Measurements from ENCODE around the gene EPC1.

The EPC1 gene

DNA sequence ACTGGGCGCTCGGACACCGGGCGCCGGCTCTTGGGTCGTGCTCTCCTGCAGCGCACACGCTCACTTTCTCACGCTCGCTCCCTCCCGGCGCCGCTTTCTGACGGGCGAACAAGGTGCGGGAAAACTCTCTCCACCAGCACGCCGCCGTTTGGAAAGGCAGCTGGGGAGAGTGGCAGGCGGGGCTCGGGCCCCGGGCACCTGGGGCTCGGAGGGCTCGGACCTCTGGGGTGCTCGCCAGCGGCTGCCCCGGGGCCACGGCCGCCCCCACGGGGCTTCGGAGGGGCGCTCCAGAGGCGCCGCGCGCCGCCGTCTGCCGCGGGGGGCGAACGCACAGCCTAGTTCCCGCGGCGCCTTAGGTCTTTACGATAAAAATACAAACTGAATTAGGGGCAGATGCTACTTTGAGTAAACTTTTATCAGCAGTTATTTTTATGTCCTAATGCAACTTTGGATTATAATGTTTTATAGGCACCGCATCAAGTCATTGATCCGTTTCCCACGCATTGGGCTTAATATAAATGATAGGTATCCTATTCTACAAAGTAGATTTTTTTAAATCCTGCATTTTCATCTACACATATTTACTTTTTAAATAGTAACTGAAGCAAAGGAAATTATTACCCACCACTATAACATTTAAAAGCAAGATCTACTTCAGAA is 535 bp upstream of the EPC1 start:
- Histone ChIP-seq H3K4me3 (ENCODE audit: low read depth, low read length, poor library complexity, severe bottlenecking) (peak overlapping the region; percentile 92), H3K9me2 (ENCODE audit: low read depth, low read length) (no peaks in the 10 kb centered on the region), H3K36me3 (ENCODE audit: insufficient read depth, low read length) (peaks cover 27% of the 10 kb centered on the region), H3F3A (ENCODE audit: insufficient read depth, low read length) (0 out of 2 replicates have a peak, but pooled peaks cover 3% of the 10 kb centered on the region), H4K20me1 (ENCODE audit: insufficient read depth, low read length) (no peaks in the 10 kb centered on the region), H3K9me3 (ENCODE audit: low read length) (no peaks in the 10 kb centered on the region), H2AFZ (ENCODE audit: low read length) (no peak overlapping the region), H3K9ac (ENCODE audit: low read length) (peak overlapping the region; percentile 100), H3K27ac (ENCODE audit: low read depth, low read length, poor library complexity, severe bottlenecking) (peak overlapping the region; percentile 49), H3K27me3 (ENCODE audit: insufficient read depth, low read length) (no peaks in the 10 kb centered on the region), H3K4me1 (ENCODE audit: insufficient read depth, low read length, severe bottlenecking) (peaks cover 65% of the 10 kb centered on the region), H3K4me2 (ENCODE audit: low read length) (peak overlapping the region; percentile 74), H3K79me2 (ENCODE audit: insufficient read depth, low read length) (peaks cover 36% of the 10 kb centered on the region)
- TF ChIP-seq, protein P1, sequence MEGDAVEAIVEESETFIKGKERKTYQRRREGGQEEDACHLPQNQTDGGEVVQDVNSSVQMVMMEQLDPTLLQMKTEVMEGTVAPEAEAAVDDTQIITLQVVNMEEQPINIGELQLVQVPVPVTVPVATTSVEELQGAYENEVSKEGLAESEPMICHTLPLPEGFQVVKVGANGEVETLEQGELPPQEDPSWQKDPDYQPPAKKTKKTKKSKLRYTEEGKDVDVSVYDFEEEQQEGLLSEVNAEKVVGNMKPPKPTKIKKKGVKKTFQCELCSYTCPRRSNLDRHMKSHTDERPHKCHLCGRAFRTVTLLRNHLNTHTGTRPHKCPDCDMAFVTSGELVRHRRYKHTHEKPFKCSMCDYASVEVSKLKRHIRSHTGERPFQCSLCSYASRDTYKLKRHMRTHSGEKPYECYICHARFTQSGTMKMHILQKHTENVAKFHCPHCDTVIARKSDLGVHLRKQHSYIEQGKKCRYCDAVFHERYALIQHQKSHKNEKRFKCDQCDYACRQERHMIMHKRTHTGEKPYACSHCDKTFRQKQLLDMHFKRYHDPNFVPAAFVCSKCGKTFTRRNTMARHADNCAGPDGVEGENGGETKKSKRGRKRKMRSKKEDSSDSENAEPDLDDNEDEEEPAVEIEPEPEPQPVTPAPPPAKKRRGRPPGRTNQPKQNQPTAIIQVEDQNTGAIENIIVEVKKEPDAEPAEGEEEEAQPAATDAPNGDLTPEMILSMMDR (IDR thresholded peaks at IDR 0.05; ENCODE audit: low read length) = no peak; the same call in 1 of the 2 replicates
- no peak for TF ChIP-seq EZH2 (IDR thresholded peaks at IDR 0.05; ENCODE audit: borderline replicate concordance, low read length)

DNA sequence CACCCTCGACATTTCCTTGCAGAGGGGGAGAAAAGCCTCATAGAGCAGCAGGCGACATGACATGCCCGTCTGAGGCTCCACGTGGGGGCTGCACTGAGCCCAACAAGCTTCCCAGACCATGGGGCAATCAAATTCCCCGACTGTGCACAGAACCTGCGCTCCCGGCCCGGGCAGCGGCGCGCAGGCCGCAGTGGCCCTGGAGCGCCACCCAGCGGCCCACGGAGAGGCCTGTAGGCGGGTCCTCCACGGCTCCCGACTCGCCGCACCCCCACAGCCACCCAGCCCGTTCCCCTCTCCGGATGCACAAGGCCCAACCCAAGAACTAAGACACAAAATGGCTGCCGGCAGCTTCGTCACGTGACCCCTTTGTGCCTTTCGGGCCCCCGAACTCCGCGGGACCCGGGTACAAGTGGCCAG is 816 bp downstream of the EPC1 start:
- Histone ChIP-seq H3K4me1 (ENCODE audit: insufficient read depth, low read length, severe bottlenecking) (peaks cover 74% of the 10 kb centered on the region), H3K4me2 (ENCODE audit: low read length) (peak overlapping the region; percentile 74), H3K27me3 (ENCODE audit: insufficient read depth, low read length) (no peaks in the 10 kb centered on the region), H3K27ac (ENCODE audit: low read depth, low read length, poor library complexity, severe bottlenecking) (peak overlapping the region; percentile 96), H3K36me3 (ENCODE audit: insufficient read depth, low read length) (peaks cover 38% of the 10 kb centered on the region), H3K9me3 (ENCODE audit: low read length) (no peaks in the 10 kb centered on the region), H3K79me2 (ENCODE audit: insufficient read depth, low read length) (peaks cover 49% of the 10 kb centered on the region), H3K4me3 (ENCODE audit: low read depth, low read length, poor library complexity, severe bottlenecking) (peak overlapping the region; percentile 92), H3K9me2 (ENCODE audit: low read depth, low read length) (no peaks in the 10 kb centered on the region), H3K9ac (ENCODE audit: low read length) (peak overlapping the region; percentile 100), H2AFZ (ENCODE audit: low read length) (no peak overlapping the region), H4K20me1 (ENCODE audit: insufficient read depth, low read length) (no peaks in the 10 kb centered on the region), H3F3A (ENCODE audit: insufficient read depth, low read length) (0 out of 2 replicates have a peak, but pooled peaks cover 3% of the 10 kb centered on the region)
- TF ChIP-seq, protein P1 (IDR thresholded peaks at IDR 0.05; ENCODE audit: low read length) = peak; percentile 91
- TF ChIP-seq EZH2 (IDR thresholded peaks at IDR 0.05; ENCODE audit: borderline replicate concordance, low read length) = no peak

DNA sequence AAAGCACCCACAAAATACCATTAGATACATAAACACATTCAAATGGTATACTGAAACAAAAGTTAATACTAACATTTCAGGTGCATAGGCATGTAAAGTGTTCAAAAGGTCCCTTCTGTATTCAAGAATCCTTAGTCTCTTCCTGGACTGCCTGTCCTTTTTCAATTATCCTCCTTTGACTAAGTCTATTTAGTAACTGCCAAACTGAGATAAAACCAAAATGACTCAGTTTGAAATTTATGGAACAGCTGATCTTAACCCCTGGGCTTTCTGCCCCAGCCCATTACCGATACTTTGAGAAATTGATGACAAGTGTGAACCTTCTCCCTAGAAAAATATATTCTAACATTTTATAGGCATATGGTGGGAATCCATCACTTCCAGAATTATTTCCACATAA is 5.4 kb downstream of the EPC1 start:
- H3K27ac ChIP-seq (ENCODE audit: low read depth, low read length, poor library complexity, severe bottlenecking) = no peak overlapping the region
- no peaks in the 10 kb centered on the region; the same call in 1 of the 2 replicates for H4K20me1 ChIP-seq (ENCODE audit: insufficient read depth, low read length)
- H2AFZ ChIP-seq (ENCODE audit: low read length) = no peak overlapping the region
- H3K4me1 ChIP-seq (ENCODE audit: insufficient read depth, low read length, severe bottlenecking) = peaks cover 65% of the 10 kb centered on the region
- H3K79me2 ChIP-seq (ENCODE audit: insufficient read depth, low read length) = peaks cover 95% of the 10 kb centered on the region
- no peaks in the 10 kb centered on the region for H3K9me3 ChIP-seq (ENCODE audit: low read length)
- no peak overlapping the region for H3K4me3 ChIP-seq (ENCODE audit: low read depth, low read length, poor library complexity, severe bottlenecking)
- H3K9me2 ChIP-seq (ENCODE audit: low read depth, low read length) = no peaks in the 10 kb centered on the region
- peaks cover 41% of the 10 kb centered on the region for H3K36me3 ChIP-seq (ENCODE audit: insufficient read depth, low read length)
- no peak for TF ChIP-seq EZH2 (IDR thresholded peaks at IDR 0.05; ENCODE audit: borderline replicate concordance, low read length)
- TF ChIP-seq, protein P1 (IDR thresholded peaks at IDR 0.05; ENCODE audit: low read length) = no peak
- H3K27me3 ChIP-seq (ENCODE audit: insufficient read depth, low read length) = no peaks in the 10 kb centered on the region
- no peaks in the 10 kb centered on the region for H3F3A ChIP-seq (ENCODE audit: insufficient read depth, low read length)
- H3K9ac ChIP-seq (ENCODE audit: low read length) = no peak overlapping the region
- H3K4me2 ChIP-seq (ENCODE audit: low read length) = peak overlapping the region; percentile 15; the same call in 1 of the 2 replicates
